ENCODE data around the gene PCED1A.

Gene PCED1A

DNA sequence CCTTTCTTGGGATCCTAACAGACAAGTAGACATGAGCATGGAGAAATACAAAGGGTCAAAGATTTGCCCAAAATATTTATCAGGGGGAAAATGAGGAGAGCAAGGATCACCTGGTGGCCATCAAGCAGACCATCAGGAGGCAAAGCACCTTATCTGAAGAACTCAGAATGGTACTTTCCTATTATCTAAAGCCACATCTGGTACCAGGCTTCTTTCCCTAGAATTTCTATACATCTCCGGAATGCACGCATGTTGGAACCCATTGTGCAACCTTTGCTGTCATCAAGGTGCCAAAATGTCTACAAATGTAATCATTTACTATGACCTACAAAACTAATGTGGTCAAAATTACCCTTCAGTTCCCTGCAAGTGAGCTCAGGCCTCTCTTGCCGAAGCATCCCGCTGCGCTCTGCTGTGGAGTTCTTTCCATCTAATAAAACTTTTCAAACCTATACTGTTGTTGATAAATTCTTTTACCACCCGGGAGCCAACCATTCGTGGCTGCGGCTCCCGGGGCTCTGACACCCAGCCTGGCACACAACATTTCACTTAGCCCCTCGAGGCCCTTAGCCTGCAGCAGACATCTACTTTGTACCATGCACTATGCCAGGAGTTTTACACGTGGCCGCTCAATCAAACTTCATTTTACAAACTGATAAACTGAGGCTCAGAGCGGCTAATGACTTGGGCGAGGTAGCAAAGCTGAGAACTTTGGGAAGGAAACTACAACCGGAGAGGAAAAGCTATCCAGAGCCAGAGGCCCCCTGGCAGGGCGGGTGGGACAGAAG, 36.2 kb downstream of the PCED1A start:
- no peak for DNase-seq (ENCODE audit: low spot score)

DNA sequence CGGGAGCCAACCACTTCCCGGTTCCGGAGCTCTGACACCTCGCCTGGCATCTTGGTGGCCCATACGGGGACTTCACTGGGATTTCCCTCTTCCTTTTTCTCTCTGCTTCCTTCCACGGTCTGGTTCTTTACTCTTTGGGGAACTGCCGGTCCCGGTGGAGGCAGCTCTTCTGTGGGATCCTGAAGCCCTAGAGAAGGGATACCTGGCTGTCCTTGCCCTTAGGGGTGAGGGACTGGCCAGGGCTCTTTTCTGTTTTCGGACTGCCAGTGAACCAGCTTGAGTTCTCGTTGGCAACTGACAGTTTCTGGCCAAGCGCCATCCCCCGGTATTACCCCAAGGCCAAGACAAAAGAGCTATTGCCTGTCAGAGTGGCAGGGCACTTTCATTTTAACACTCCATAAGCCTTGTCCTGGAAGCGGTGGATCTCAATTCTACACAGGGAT, 39.1 kb downstream of the PCED1A start:
- no peak for DNase-seq (ENCODE audit: low spot score)

DNA sequence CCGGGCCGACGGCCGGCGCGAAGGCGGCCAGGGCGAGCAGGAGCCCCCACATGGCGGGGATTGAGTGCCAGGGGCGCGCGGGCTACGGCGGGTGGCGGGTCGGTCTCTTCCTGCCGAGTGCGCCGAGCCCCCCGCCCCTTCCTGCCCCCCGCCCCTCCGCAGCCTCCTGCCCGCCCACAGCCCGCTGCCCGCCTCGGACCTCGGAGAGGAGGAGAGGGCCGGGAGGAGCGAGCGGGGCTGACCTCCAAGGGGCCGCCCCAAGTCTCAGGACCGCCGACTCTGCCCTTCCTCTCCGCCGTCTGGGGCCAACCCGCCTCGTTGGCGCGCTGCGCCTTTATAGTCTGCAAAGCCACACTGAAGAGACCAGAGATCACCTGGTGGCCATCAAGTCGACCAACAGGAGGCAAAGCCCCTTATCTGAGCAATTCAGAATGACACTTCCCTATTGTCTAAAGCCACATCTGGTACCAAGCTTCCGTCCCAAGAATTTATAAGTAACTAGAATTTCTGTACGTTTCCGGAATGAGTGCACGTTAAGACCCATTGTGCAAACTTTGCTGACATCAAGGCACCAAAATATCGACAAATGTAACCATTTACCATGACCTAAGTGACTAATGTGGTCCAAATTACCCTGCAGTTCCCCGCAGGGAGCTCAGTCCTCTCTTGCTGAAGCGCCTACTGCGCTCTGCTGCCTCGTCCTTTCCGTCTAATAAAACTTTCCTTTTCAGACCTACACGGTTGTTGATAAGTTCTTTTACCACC, 39.8 kb downstream of the PCED1A start, which contains the start of gene CPXM1:
TSS of gene CPXM1 (minus strand) at position 107 of the 765 bp plus-strand sequence. CDS start at position 52, 55 bp downstream.
- DNase-seq (ENCODE audit: low spot score): no peak

DNA sequence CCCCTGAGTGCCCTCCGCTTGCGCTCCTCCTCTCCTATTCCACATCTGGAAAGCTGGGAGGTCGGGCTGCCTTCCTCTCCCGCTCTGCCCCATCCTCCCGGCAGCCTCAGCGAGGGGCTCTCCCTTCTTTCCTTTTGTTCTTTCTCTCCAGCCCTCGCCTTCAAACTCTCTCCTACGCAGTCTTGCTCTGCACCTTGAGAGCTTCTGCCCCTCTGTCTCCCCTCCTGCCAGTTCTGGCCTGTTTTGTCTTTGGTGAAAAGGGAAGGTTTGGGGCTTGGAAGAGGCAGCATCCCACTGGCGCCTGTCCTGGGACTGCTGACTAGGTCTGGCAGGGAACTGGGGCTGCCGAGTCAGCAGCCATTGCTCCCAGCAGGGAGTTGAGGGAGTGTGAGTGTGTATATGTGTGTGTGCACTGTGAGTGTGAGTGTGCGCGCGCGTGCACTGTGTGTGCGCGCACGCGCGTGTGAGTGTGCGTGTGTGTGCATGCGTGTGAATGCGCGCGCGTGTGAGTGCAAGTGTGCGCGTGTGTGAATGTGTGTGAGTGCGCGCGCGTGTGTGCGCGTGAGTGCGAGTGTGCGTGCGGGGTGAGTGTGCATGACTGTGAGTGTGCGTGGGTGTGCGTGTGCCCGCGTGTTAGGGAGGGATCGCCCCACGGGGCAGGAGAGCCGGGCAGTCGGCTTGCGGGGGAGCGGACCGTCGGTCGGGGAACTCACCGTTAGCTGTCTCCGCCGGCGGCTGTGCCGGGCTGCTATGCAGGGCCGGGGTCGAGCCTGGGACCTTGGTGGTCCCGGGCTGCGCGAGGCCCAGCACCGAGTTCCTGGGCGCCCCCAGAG, 40.6 kb downstream of the PCED1A start:
- no peak for DNase-seq (ENCODE audit: low spot score)

DNA sequence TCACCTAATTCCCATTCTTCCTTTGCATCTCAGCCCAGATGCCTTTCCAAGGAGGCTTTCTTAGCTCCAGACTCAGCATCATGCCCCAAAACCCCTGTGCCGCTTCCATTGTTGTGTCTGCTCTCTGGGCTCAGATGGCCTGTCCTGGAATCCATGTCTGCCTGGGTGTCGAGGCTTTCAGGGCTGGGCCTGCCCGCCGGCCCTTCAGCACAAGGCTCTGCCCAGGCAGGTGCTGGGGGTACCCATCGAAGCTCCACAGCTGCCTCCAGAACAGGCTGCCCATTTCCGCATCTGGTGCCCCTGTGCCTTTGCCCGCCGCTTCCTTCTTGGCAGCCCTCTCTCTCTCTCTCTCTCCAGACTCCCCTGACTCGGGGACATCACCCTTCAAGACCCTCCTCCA, 41.2 kb downstream of the PCED1A start:
- no peak for DNase-seq (ENCODE audit: low spot score)

DNA sequence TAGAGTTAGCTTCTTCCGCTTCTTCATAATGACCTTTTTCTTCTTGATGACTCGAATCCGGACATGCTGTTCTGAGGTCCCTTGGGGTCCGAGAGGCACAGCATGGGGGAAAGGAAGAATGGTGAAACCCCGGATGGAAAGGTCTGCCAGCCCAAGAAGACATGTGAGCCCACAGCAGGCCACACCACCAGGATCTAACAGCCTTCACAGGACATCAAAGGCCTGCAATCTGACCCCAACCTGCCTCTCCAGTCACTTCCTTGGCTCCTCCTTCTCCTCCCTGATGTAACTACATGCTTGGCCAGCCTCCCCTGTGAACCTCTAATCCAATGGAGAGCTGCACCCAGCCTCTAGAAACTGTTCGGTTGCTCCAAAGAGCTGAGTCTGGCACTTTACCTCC, 41.6 kb downstream of the PCED1A start:
- DNase-seq (ENCODE audit: low spot score): no peak

DNA sequence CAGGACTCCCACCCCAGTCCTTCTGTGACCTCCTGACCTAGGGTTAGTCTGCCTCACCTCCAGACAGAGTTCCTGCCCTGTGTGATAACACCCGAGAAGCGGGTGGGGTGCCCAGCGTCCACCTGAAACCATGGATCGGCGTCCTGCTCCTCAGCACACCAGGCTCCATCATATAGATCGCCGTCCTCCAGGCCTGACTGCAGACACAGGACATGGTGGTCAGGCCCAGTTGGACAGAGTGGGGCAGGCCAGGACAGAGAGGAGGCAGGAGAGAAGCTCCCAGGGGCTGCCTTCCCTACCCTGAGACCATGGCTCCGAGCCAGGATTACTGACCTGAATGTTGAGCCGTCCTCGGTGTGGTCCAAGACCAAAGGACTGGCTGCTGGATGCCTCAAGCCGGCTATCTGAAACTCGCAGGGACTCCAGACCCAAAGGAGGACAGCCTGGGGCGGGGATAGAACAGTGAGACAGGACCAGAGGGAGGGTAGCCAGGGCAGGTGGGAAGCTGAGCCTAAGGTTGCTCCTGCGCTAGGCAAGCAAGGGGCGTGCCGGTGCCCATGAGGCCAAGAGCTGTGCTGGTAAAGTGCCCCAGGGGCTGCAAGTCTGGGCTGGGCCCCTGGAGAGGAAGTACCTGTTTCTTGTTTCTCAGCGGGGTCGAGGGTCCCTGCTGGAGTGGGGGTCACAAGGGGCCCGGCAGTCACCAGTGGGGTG, 42.2 kb downstream of the PCED1A start:
- no peak for DNase-seq (ENCODE audit: low spot score)

DNA sequence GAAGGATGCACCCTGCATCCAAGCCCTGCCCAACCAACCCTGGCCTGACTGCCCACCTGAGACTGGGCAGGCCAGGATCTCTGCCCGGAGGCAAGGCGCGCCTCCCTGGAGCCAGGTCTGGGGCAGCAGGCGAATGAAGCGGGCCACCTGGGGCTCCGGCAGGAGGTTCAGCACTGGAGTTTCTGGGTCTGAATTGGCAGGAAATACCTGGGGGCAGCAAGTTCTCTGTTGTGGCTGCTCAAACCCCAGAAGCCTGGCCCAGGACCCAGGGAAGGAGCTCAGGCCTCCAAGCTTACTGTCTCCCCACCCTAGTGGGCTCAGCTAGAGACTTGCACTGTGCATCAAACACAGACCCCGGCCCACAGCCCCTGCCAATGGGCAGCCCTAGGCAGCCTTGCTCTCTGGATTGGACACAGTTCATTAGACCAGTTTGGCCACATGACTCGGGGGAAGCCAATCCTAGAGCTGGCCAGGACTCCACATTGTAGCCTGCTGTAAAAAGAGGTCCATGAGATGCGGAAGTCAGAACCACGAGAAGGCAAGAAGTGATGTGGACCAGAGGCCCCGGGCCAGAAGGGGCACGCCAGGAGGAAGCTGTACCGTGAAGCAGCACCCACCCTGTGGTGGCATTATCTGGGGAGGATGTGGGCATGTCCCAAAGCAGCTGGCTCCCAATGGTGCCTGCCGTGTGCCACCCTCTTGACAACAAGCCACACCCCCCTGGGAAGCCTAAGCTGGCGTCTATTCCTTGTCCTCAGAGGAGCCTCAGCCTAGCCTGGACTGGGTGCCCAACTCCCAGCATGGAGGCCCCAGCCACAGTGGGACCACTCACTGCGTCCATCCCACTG, 43.1 kb downstream of the PCED1A start:
- no peak for DNase-seq (ENCODE audit: low spot score)

DNA sequence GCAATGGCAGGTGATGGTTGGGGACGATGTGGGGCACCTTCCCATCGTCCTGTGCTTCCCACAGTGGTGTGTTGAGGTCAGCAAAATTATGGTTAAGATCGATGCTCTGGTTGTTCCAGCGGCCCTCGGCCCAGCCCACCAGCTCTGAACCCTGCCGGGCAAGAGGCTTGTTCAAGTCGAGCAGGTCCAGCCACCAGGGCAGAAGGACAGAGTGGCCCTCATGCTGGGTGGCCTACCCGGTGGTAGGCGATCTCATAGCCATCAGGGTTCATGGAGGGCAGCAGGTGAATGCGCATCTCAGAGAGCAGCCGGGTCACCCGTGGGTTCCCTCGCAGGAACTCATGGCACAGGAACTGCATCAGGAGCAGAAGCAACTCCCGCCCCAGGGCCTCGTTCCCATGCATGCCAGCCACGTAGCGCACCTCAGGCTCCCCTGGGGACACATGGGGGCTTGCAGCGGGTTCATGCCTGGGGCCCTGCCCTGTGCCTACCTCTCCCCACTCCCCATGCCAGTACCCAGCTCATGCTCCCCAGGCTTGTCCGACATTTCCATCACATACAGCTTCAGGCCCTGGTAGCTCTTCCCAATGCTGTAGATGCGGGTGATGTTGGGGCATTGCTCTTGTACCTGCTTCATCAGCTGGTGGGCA, 44.3 kb downstream of the PCED1A start:
- no peak for DNase-seq (ENCODE audit: low spot score)

DNA sequence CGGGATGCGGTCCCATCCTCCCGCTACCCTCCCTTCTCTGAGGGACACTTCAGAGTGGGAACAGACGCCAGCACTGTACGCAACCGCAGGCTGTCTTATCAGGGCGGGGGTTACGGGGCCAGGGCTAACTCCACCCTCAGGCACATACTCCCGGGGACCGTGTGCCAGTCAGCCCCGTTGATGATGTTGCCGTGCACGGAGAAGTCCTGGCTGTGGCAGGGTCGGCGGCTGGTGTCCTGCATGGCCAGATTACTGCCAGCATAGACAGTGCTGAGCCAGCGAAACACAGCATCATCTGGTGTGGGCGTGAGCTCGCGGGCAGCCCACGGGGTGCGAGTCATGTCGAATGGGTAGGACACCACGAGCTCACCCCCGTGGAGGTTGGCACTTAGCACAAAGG, 45.0 kb downstream of the PCED1A start:
- DNase-seq (ENCODE audit: low spot score): no peak

DNA sequence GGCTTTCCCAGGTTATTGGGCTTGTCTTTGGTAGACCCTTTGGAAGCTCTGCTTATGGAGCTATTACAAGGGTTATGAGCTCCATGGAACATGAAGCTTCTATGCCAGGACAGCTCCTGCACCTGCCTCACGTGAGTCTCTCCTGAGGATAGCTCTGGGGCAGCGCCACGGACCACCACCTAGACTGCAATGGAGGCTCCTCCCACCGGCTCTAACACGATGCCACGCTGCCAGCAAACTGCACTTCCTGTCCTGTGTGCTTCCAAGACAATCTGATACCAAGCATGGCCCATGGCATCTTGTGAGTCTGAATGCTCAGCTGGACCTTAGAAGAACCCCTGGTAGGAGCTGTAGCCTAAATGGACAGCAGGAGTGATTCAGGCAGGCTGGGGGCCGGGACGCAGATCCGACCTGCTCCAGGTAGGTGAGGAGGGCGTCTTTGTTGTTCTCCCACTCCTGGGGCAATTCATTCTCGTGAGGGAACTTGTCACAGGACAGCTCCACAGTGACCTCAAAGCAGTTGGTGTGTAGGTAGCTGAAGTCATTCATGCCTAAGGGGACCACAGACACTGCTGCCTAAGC, 45.5 kb downstream of the PCED1A start:
- no peak for DNase-seq (ENCODE audit: low spot score)

DNA sequence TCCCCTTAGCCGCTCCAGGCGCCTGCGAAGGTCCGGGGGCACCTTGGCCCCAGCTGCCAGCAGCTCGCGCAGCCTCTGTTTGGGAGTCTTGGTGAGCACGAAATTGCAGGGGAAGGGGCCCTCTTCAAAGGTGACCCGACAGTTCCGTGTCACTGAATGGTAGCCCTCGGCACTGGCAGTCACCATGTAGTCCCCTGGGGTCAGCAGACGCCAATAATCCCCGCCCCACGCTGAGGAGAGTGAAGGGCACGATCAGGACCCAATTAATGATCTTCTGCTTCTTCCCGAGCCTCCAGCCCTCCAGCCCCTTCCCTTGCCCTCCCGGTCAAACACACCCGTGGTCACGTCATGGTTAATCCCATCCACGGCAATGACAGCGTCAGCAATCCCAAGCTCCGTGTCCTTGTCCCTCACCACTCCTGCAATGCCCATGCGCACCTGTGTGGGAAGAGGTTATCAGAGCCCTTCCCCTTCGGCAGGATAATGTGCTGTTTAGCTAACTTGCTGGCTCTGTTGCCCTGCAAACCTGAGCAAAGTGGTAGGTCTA, 46.2 kb downstream of the PCED1A start:
- DNase-seq (ENCODE audit: low spot score): no peak

DNA sequence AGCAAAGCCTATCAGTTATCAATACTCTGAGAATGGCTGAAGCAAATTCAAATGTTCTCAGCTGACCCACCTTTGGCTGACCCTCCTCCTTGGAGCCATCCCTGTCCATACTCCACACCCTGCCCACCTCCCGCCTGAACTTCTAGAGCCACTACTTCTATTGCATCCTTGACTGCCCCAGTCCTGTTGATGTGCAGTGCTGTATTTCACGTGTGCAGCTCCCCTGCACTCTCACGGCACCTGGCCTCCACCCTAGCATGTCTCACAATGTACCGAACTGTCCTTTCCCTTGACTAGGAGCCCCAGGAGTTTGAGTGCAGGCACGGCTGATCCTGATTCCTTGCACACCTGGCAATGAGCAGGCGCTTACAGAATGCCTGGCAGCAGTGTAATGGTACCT, 47.0 kb downstream of the PCED1A start:
- DNase-seq (ENCODE audit: low spot score): no peak
